HepG2 (cell line): Measurements from ENCODE around the gene GFER. TPM values are rescaled to one million over a fixed set of nuclear protein-coding genes. Genes with fewer than 3 reads are reported as not detected.
A peak's percentile ranks its signal among the peaks of the same experiment; 100 is the strongest.

Experiments used
- FOXC1 ChIP-seq: sonication (generic); formaldehyde crosslinking; IDR thresholded peaks from 2 replicates; pipeline ENCODE4 v1.8.0; 2022; ENCODE audit warnings: mild to moderate bottlenecking, missing genetic modification reagents, borderline replicate concordance
- HOXA3 ChIP-seq: sonication (generic); formaldehyde crosslinking; IDR thresholded peaks from 2 replicates; pipeline ENCODE4 v1.5.0; 2020; ENCODE audit warnings: missing genetic modification reagents
- RBFOX2 ChIP-seq: fragments of 200-400 bp; formaldehyde crosslinking; IDR thresholded peaks from 2 replicates; pipeline ENCODE4 v1.6.1; 2017; ENCODE audit warnings: low read depth, mild to moderate bottlenecking, low read length
- SNAPC5 ChIP-seq: sonication (generic); formaldehyde crosslinking; IDR thresholded peaks from 2 replicates; pipeline ENCODE4 v1.8.1; 2023; ENCODE audit warnings: mild to moderate bottlenecking, missing genetic modification reagents, borderline replicate concordance
- THAP9 ChIP-seq: sonication (generic); formaldehyde crosslinking; IDR thresholded peaks from 2 replicates; pipeline ENCODE4; 2020; ENCODE audit warnings: missing genetic modification reagents, mild to moderate bottlenecking, borderline replicate concordance
- ZNF256 ChIP-seq: sonication (generic); formaldehyde crosslinking; conservative IDR thresholded peaks from 2 replicates; pipeline ENCODE4 v1.4.0; 2020; ENCODE audit warnings: missing genetic modification reagents
- ZNF263 ChIP-seq: sonication (generic); formaldehyde crosslinking; IDR thresholded peaks from 2 replicates; pipeline ENCODE4 v1.4.0; 2020; ENCODE audit warnings: missing genetic modification reagents
- ZNF770 ChIP-seq: sonication (generic); formaldehyde crosslinking; IDR thresholded peaks from 2 replicates; pipeline ENCODE4 v1.5.0; 2020; ENCODE audit warnings: mild to moderate bottlenecking, missing genetic modification reagents
- ZSCAN22 ChIP-seq: sonication (generic); formaldehyde crosslinking; IDR thresholded peaks from 2 replicates; pipeline ENCODE4 v1.4.0; 2020; ENCODE audit warnings: mild to moderate bottlenecking, missing genetic modification reagents
- polyA plus RNA-seq, 8 experiments: library from polyadenylated mRNA; depleted of rRNA in 3 of 8; stranded (reverse) in 7 of 8; unstranded in 1 of 8; fragments of >200 nt; fragmentation: Illumina TruSeq in 4 of 8; extraction: Trizol in 4 of 8; gene quantifications; 2 replicates each; pipeline versions ENCODE4 v1.2.1 to v1.2.3, GENCODE V29; 2011 to 2016; ENCODE audit warnings: low read depth in 4 of 8, missing spikeins in 1 of 8, mixed read lengths in 1 of 8; ENCODE audit not compliant: insufficient read depth in 1 of 8
- total RNA-seq, 5 experiments: library from RNA; depleted of rRNA; stranded (reverse); fragments of >200 nt; fragmentation: Illumina TruSeq; extraction: Trizol; gene quantifications; 2 replicates each; pipeline ENCODE4 v1.2.3, GENCODE V29; 2016; ENCODE audit warnings: low read depth in 1 of 5
- TF ChIP-seq, protein P1 (sequence below): sonication (generic); formaldehyde crosslinking; IDR thresholded peaks from 2 replicates; pipeline ENCODE4 v1.4.0; 2020; ENCODE audit warnings: mild to moderate bottlenecking, missing genetic modification reagents
- TF ChIP-seq, protein P2 (sequence below): sonication (generic); formaldehyde crosslinking; IDR thresholded peaks from 2 replicates; pipeline ENCODE4 v1.5.0; 2020; ENCODE audit warnings: mild to moderate bottlenecking, missing genetic modification reagents, borderline replicate concordance
- TF ChIP-seq, protein P3 (sequence below): sonication (generic); formaldehyde crosslinking; IDR thresholded peaks from 2 replicates; pipeline ENCODE4 v1.8.0; 2022; ENCODE audit warnings: mild to moderate bottlenecking, missing genetic modification reagents

Gene GFER
- total and polyA plus RNA-seq, 2 of the 13 experiments (the other 11 are each of a cell fraction or from before 2014, with no cell fraction given), result 28.6 to 71.7 TPM

GRCh38 chr16:2036200-2036966, 52.4 kb downstream of the GFER start (continued):
- TF ChIP-seq, protein P1, sequence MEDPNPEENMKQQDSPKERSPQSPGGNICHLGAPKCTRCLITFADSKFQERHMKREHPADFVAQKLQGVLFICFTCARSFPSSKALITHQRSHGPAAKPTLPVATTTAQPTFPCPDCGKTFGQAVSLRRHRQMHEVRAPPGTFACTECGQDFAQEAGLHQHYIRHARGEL, result no peak
- TF ChIP-seq, protein P2, sequence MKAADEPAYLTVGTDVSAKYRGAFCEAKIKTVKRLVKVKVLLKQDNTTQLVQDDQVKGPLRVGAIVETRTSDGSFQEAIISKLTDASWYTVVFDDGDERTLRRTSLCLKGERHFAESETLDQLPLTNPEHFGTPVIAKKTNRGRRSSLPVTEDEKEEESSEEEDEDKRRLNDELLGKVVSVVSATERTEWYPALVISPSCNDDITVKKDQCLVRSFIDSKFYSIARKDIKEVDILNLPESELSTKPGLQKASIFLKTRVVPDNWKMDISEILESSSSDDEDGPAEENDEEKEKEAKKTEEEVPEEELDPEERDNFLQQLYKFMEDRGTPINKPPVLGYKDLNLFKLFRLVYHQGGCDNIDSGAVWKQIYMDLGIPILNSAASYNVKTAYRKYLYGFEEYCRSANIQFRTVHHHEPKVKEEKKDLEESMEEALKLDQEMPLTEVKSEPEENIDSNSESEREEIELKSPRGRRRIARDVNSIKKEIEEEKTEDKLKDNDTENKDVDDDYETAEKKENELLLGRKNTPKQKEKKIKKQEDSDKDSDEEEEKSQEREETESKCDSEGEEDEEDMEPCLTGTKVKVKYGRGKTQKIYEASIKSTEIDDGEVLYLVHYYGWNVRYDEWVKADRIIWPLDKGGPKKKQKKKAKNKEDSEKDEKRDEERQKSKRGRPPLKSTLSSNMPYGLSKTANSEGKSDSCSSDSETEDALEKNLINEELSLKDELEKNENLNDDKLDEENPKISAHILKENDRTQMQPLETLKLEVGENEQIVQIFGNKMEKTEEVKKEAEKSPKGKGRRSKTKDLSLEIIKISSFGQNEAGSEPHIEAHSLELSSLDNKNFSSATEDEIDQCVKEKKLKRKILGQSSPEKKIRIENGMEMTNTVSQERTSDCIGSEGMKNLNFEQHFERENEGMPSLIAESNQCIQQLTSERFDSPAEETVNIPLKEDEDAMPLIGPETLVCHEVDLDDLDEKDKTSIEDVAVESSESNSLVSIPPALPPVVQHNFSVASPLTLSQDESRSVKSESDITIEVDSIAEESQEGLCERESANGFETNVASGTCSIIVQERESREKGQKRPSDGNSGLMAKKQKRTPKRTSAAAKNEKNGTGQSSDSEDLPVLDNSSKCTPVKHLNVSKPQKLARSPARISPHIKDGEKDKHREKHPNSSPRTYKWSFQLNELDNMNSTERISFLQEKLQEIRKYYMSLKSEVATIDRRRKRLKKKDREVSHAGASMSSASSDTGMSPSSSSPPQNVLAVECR (CRISPR knock-in tag), result 0 out of 2 replicates have a peak, but pooled peaks have one; percentile 11
- TF ChIP-seq ZNF263 (CRISPR knock-in tag) (peak; percentile 42; the same call in 1 of the 2 replicates), RBFOX2 (peak; percentile 40), ZSCAN22 (peak; percentile 9; the same call in 1 of the 2 replicates), THAP9 (CRISPR knock-in tag) (0 out of 2 replicates have a peak, but pooled peaks have one; percentile 0), SNAPC5 (CRISPR knock-in tag) (0 out of 2 replicates have a peak, but pooled peaks have one; percentile 34), ZNF256 (CRISPR knock-in tag) (no peak), ZNF770 (CRISPR knock-in tag) (peak; percentile 8; the same call in 1 of the 2 replicates), FOXC1 (CRISPR knock-in tag) (no peak), HOXA3 (CRISPR knock-in tag) (0 out of 2 replicates have a peak, but pooled peaks have one; percentile 5)
- TF ChIP-seq, protein P3, sequence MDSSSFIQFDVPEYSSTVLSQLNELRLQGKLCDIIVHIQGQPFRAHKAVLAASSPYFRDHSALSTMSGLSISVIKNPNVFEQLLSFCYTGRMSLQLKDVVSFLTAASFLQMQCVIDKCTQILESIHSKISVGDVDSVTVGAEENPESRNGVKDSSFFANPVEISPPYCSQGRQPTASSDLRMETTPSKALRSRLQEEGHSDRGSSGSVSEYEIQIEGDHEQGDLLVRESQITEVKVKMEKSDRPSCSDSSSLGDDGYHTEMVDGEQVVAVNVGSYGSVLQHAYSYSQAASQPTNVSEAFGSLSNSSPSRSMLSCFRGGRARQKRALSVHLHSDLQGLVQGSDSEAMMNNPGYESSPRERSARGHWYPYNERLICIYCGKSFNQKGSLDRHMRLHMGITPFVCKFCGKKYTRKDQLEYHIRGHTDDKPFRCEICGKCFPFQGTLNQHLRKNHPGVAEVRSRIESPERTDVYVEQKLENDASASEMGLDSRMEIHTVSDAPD, result peak; percentile 45; the same call in 1 of the 2 replicates
- TF ChIP-seq, all 625 proteins: peak for 32
